Neuronal stem cell (in vitro differentiated cells): ENCODE results near the gene NPDC1.
A peak's percentile ranks its signal among the peaks of the same experiment; 100 is the strongest.
"Not testable (repeated sequence)": the region's sequence is repeated elsewhere in the genome, so short reads cannot be mapped to it uniquely, and the experiment has no call there.

Source experiments
- DNase-seq: peaks from one replicate; pipeline ENCODE4 v3.0.0-alpha.2; 2013; ENCODE audit warnings: low spot score
- H2AFZ ChIP-seq: one replicate; pipeline ENCODE4 v1.6.1; 2013; ENCODE audit warnings: mild to moderate bottlenecking, low read length, inconsistent platforms
- H2AK5ac ChIP-seq: 2 replicates; pipeline ENCODE4 v1.6.1; 2013; ENCODE audit warnings: low read depth, mild to moderate bottlenecking, inconsistent platforms, low read length, moderate library complexity, mixed read lengths
- H2BK120ac ChIP-seq: 2 replicates; pipeline ENCODE4 v1.6.1; 2013; ENCODE audit warnings: low read depth, mild to moderate bottlenecking, inconsistent platforms, low read length, moderate library complexity, mixed read lengths
- H2BK12ac ChIP-seq: one replicate; pipeline ENCODE4 v1.6.1; 2013; ENCODE audit warnings: low read length, inconsistent platforms
- H2BK15ac ChIP-seq: 2 replicates; pipeline ENCODE4 v1.6.1; 2013; ENCODE audit warnings: mild to moderate bottlenecking, low read length, inconsistent platforms, mixed read lengths
- H2BK5ac ChIP-seq: one replicate; pipeline ENCODE4 v1.6.1; 2013; ENCODE audit warnings: inconsistent platforms, mild to moderate bottlenecking, low read length, moderate library complexity
- H3K14ac ChIP-seq: one replicate; pipeline ENCODE4 v1.6.1; 2013; ENCODE audit warnings: low read length, inconsistent platforms
- H3K18ac ChIP-seq: 2 replicates; pipeline ENCODE4 v1.6.1; 2013; ENCODE audit warnings: low read length, inconsistent platforms
- H3K23ac ChIP-seq: 2 replicates; pipeline ENCODE4 v1.6.1; 2013; ENCODE audit warnings: low read depth, mild to moderate bottlenecking, mixed read lengths, low read length, inconsistent platforms; ENCODE audit not compliant: poor library complexity
- H3K27ac ChIP-seq: replicated peaks from 3 replicates; pipeline ENCODE4 v1.5.1; 2013; ENCODE audit warnings: low read length, inconsistent platforms
- H3K27me3 ChIP-seq, 3 experiments: 2 replicates each; pipeline ENCODE4 v1.6.1; 2013; ENCODE audit warnings: low read length in 3 of 3, mild to moderate bottlenecking in 2 of 3, inconsistent platforms in 1 of 3, low read depth in 1 of 3, mixed read lengths in 1 of 3, moderate library complexity in 1 of 3; ENCODE audit not compliant: control insufficient read depth in 3 of 3, insufficient read depth in 3 of 3
- H3K36me3 ChIP-seq, 2 donors: replicated peaks in 1 of 2; 2 replicates each; pipeline ENCODE4 v1.6.1; 2013; ENCODE audit warnings: low read length in 2 of 2; ENCODE audit not compliant: control insufficient read depth in 2 of 2, insufficient read depth in 2 of 2
- H3K4ac ChIP-seq: 2 replicates; pipeline ENCODE4 v1.6.1; 2013; ENCODE audit warnings: inconsistent platforms, mild to moderate bottlenecking, low read length, moderate library complexity
- H3K4me1 ChIP-seq, 2 donors: 1 replicate in 1 of 2; 2 replicates in 1 of 2; pipeline ENCODE4 v1.6.1; 2013; ENCODE audit warnings: low read length in 2 of 2, low read depth in 1 of 2; ENCODE audit not compliant: control insufficient read depth in 2 of 2, insufficient read depth in 1 of 2
- H3K4me2 ChIP-seq: one replicate; pipeline ENCODE4 v1.6.1; 2013; ENCODE audit warnings: mild to moderate bottlenecking, low read length, inconsistent platforms; ENCODE audit not compliant: insufficient read depth, poor library complexity, severe bottlenecking
- H3K4me3 ChIP-seq, 2 donors: 2 replicates each; pipeline ENCODE4 v1.5.1; 2013; ENCODE audit warnings: low read length in 2 of 2, mild to moderate bottlenecking in 2 of 2, inconsistent platforms in 1 of 2, moderate library complexity in 1 of 2
- H3K79me1 ChIP-seq: one replicate; pipeline ENCODE4 v1.6.1; 2013; ENCODE audit warnings: low read depth, mild to moderate bottlenecking, inconsistent platforms, low read length, moderate library complexity
- H3K9ac ChIP-seq: one replicate; pipeline ENCODE4 v1.6.1; 2013; ENCODE audit warnings: mild to moderate bottlenecking, low read depth, low read length, inconsistent platforms; ENCODE audit not compliant: poor library complexity
- H3K9me3 ChIP-seq, 2 donors: replicated peaks in 1 of 2; 2 replicates each; pipeline versions ENCODE3 to v1.6.1; 2013; ENCODE audit warnings: low read length in 2 of 2, mild to moderate bottlenecking in 2 of 2, inconsistent platforms in 1 of 2, low read depth in 1 of 2, mixed read lengths in 1 of 2, moderate library complexity in 1 of 2; ENCODE audit not compliant: control insufficient read depth in 2 of 2, insufficient read depth in 1 of 2
- H4K8ac ChIP-seq: one replicate; pipeline ENCODE4 v1.6.1; 2013; ENCODE audit warnings: low read depth, mild to moderate bottlenecking, inconsistent platforms, low read length, moderate library complexity
- H4K91ac ChIP-seq: one replicate; pipeline ENCODE4 v1.6.1; 2013; ENCODE audit warnings: low read length, low read depth, mild to moderate bottlenecking, inconsistent platforms; ENCODE audit not compliant: poor library complexity
- WGBS, 2 donors: extraction: QIAGEN DNeasy Blood & Tissue Kit; methylation state at CpG; one replicate each; pipeline ENCODE4 v1.1.7; 2013; ENCODE audit warnings: missing lambda C conversion rate in 2 of 2, mixed read lengths in 1 of 2; ENCODE audit not compliant: insufficient read length in 2 of 2, insufficient replicate concordance in 1 of 2; ENCODE audit errors: extremely low coverage in 2 of 2; 5-methylcytosine and 5-hydroxymethylcytosine counted together

Gene NPDC1

GRCh38 chr9:137033481-137033880, 12.5 kb downstream of the NPDC1 start:
- H2BK15ac ChIP-seq: peak overlapping the region; percentile 67
- not testable (repeated sequence) for H2BK5ac ChIP-seq, H4K8ac ChIP-seq, H2AFZ ChIP-seq, H3K4me2 ChIP-seq, H3K4me3 ChIP-seq, H2BK120ac ChIP-seq, H2BK12ac ChIP-seq, H3K79me1 ChIP-seq, H3K36me3 ChIP-seq, DNase-seq, H3K9ac ChIP-seq, H3K27me3 ChIP-seq, H3K23ac ChIP-seq, H3K27ac ChIP-seq, H3K4ac ChIP-seq, H3K9me3 ChIP-seq, H4K91ac ChIP-seq, H3K14ac ChIP-seq
- no CpG with 5 or more reads among the region's 5 CpGs for WGBS, 2 donors
- peak overlapping the region; percentile 70 for H2AK5ac ChIP-seq
- peak overlapping the region; percentile 38 for H3K18ac ChIP-seq
- H3K4me1 ChIP-seq: peaks cover 9 to 15% of the 10 kb centered on the region in 2 donors

GRCh38 chr9:137032858-137033257, 13.1 kb downstream of the NPDC1 start:
- no peak overlapping the region for H3K27ac ChIP-seq
- DNase-seq: no peak
- H3K4ac ChIP-seq: no peak overlapping the region
- no peak overlapping the region for H3K23ac ChIP-seq
- H3K14ac ChIP-seq: no peak overlapping the region
- H3K4me2 ChIP-seq: no peak overlapping the region
- peak overlapping the region; percentile 6 for H3K18ac ChIP-seq
- WGBS, 2 donors: no CpG with 5 or more reads among the region's 10 CpGs
- H2AK5ac ChIP-seq: peak overlapping the region; percentile 86
- H4K91ac ChIP-seq: no peak overlapping the region
- H3K9me3 ChIP-seq: no peaks in the 10 kb centered on the region
- H3K9ac ChIP-seq: peak overlapping the region; percentile 51
- H3K4me1 ChIP-seq: peaks cover 9 to 16% of the 10 kb centered on the region in 2 donors
- H2AFZ ChIP-seq: peak overlapping the region; percentile 7
- no peak overlapping the region for H4K8ac ChIP-seq
- H3K79me1 ChIP-seq: peaks cover 3% of the 10 kb centered on the region
- no peak overlapping the region for H2BK12ac ChIP-seq
- H3K4me3 ChIP-seq: no peak overlapping the region
- no peak overlapping the region for H2BK5ac ChIP-seq
- no peak overlapping the region for H2BK120ac ChIP-seq
- H3K36me3 ChIP-seq: peaks cover 0 to 7% of the 10 kb centered on the region in 2 donors
- peaks cover 0 to 10% (median 0%) of the 10 kb centered on the region in 3 experiments for H3K27me3 ChIP-seq
- no peak overlapping the region for H2BK15ac ChIP-seq

GRCh38 chr9:137031904-137032640, 13.9 kb downstream of the NPDC1 start, which contains the start of gene FUT7:
TSS of gene FUT7 (minus strand) at chr9:137032088. CDS start at chr9:137031991, 97 bp downstream.
- Histone ChIP-seq H2BK120ac (no peak within 1 kb of the TSS), H2AFZ (peak within 1 kb of the TSS; percentile 7), H3K9me3 (no peaks in the 10 kb centered on the region), H3K23ac (peak within 1 kb of the TSS; percentile 65), H3K18ac (peak within 1 kb of the TSS; percentile 24), H2BK5ac (peak within 1 kb of the TSS; percentile 2), H3K9ac (peak within 1 kb of the TSS; percentile 51), H3K79me1 (peaks cover 3% of the 10 kb centered on the region), H3K4me1 (peaks cover 12 to 21% of the 10 kb centered on the region in 2 donors), H3K4me3 (no peak within 1 kb of the TSS), H3K27me3 (peaks cover 0 to 10% (median 0%) of the 10 kb centered on the region in 3 experiments), H2BK15ac (peak within 1 kb of the TSS; percentile 52), H3K36me3 (peaks cover 0 to 1% of the 10 kb centered on the region in 2 donors), H2BK12ac (no peak within 1 kb of the TSS), H3K14ac (peak within 1 kb of the TSS; percentile 71), H3K4ac (no peak within 1 kb of the TSS), H3K4me2 (no peak within 1 kb of the TSS), H4K8ac (no peak within 1 kb of the TSS), H3K27ac (no peak within 1 kb of the TSS), H2AK5ac (peak within 1 kb of the TSS; percentile 86), H4K91ac (no peak within 1 kb of the TSS)
- WGBS, 2 donors: no CpG with 5 or more reads among the region's 16 CpGs
- no peak for DNase-seq
